ENCODE results near the gene ZFPM1.
"Not testable (repeated sequence)": the region's sequence is repeated elsewhere in the genome, so short reads cannot be mapped to it uniquely, and the experiment has no call there.

The ZFPM1 gene
- 14.9 to 56.1 reads per million in 2 donors for total RNA-seq

- DNase-seq = no peak
Measured at GRCh38 chr16:88453217-88453531, at the start of gene ZFPM1. TSS of gene ZFPM1 (plus strand) at chr16:88453280. CDS start at chr16:88453639, 359 bp downstream.

- DNase-seq = no peak
Measured at GRCh38 chr16:88403794-88404581, 49.1 kb upstream of the ZFPM1 start.

DNA sequence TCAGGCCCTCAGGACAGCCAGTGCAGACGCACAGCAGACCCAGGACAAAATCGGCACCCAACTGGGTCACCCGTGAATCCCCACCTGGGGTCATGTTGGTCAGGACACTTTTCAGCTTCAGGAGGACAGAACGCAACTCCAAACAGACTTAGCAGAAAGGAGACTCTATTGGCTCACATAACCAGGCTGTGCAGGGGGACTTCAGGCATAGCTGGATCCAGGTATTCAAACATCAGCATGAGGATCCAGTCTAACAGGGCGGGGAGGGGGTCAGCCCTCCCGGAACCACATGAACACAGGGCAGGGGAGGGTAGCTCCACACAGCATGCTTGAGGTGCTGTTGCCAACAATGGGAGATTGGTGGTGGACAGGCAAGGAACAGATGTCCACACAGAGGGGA is 48.3 kb upstream of the ZFPM1 start:
- no peak for DNase-seq

GRCh38 chr16:88405216-88406060 is 47.6 kb upstream of the ZFPM1 start:
- no peak for DNase-seq

- no peak for DNase-seq
Measured at GRCh38 chr16:88406096-88407041, 46.7 kb upstream of the ZFPM1 start.

DNA sequence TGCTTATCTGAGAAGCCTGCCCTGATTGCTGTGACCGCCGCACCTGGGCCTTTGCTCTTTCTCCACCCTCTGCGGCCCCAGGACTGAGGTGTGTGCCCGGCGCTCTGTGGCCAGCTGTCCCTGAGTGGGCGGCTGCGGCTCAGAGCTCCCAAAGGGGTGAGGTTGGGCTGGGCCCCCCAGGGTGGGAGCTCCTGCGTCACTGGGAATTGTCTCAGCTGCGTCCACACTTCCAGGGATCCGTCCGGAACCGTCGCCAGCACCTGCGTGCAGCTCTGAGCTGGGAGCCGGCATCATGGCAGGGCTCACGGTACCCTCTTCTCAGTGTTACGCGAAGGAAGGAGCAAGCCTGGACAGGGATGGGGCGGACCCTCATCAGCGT is 46.0 kb upstream of the ZFPM1 start:
- no peak for DNase-seq

- no peak for DNase-seq
Measured at GRCh38 chr16:88407807-88408206, 45.3 kb upstream of the ZFPM1 start.

DNA sequence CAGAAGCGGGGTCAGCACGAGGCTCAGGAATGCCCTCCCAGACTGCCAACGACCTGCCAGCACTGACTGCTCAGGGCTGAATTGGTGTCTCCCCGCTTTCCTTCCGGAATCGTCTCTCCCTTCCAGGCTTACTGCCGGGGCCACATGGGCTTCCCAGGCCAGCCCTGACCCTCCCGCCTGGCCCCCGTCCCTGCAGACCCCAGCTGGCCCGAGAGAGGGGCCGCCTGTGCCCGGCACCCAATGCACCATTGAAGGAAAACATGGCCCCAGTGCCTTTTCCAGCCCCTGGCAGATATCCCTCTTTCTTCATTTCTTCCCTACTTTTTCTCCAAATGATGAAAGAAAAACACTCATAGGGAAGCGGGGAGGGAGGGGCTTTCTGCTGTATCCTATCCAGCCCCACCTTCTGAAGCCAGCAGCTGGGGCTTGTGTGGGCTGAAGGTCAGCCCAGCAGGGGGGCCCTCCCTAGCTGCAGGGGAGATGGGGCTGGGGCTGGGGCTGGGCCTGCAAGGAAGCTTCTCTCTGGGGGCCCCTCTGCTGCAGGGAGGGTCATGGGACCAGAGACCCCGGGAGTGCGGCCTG is 44.4 kb upstream of the ZFPM1 start:
- DNase-seq = no peak

DNA sequence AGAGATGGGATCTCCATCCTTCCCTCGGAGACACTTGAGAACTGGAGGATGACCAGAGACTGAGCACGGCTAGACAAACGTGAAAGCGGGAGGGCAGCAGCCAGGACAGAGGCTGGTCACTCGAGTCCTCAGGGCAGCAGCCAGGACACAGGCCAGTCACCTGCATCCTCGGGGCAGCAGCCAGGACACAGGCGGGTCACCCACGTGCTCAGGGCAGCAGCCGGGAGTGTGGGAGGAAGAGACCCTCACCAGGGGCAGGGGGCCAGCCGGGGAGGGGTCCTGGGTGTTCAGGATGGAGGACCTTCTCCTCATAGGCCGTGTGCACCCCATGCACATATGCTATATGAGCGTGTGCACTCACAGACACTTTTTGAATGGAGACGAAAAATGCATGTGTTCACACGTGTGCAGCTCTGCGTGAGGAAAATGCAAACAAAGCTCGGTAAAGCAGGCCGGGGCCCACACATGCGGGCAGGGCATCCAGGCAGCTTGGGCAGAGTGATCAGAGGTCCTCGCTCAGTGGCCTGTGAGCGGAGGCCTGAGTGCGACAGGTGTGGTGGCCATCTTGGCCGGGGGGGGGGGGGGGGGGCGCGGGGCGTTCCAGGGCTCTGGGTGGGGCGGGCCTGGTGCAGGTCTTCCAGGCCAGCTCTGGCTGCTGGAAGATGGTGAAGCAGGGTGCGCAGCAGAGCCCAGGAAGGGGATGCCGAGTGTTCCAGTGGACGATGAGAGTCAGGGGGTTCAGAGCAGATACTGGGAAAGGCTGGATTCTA is 43.6 kb upstream of the ZFPM1 start:
- no peak for DNase-seq

DNA sequence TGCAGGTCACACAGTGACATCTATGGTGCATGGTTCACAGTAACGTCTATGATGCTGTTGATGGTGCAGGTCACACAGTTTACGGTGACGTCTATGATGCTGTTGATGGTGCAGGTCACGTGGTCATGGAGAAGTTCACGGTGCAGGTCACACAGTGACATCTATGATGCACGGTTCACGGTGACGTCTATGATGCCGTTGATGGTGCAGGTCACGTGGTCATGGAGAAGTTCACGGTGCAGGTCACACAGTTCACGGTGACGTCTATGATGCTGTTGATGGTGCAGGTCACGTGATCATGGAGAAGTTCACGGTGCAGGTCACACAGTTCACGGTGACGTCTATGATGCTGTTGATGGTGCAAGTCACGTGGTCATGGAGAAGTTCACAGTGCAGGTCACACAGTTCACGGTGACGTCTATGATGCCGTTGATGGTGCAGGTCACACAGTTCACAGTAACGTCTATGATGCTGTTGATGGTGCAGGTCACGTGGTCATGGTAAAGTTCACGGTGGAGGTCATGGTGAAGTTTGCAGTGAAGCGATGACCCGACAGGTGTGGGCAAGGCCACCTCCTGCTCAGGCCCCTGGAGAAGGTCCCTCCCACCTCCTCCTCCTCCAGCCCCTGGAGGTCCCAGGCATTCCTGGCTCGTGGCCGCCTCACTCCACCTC is 42.6 kb upstream of the ZFPM1 start:
- DNase-seq = not testable (repeated sequence)

GRCh38 chr16:88411951-88412576 is 41.0 kb upstream of the ZFPM1 start:
- no peak for DNase-seq

GRCh38 chr16:88412766-88413165 is 40.3 kb upstream of the ZFPM1 start:
- DNase-seq = no peak

DNA sequence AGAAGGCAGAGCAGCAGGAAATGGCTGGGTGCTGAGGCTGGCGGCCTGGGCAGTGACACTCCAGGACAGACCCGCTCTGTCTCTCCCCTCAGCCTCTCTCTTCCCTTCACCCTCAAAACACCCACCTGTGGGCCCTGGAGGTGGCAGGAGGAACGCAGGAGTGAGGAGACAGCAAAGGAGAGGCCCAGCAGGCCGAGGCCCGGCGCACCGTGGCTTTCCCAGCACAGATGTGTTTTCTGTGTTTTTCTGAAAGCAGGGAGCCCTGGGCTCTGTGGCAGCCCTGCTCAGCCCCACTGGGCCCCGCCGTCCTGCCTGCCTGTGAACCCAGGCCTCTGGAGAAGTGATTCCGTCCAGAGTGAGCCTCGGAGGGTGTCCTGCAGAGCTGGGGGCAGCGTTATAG is 39.8 kb upstream of the ZFPM1 start:
- DNase-seq = no peak

GRCh38 chr16:88413631-88414030 is 39.4 kb upstream of the ZFPM1 start:
- DNase-seq = no peak

- no peak for DNase-seq
Measured at GRCh38 chr16:88414521-88415380, 38.3 kb upstream of the ZFPM1 start.

DNA sequence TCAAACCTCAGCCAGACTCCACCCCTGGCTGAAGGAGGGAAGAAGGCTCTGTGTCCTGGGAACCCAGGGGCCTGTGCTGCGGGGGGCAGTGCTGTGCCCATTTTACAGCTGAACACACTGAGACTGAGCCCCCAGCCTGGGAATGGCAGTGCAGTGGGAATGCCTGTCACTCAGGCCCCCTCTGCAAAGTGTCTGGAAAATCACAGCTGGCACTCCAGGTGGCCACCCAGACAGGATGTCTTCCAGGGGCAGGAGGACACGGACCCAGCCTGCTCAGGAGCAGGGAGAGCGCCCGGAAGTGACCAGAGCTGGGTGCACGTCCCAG is 37.7 kb upstream of the ZFPM1 start:
- no peak for DNase-seq

GRCh38 chr16:88415713-88416323 is 37.3 kb upstream of the ZFPM1 start:
- DNase-seq = no peak

GRCh38 chr16:88416686-88417085 is 36.4 kb upstream of the ZFPM1 start:
- no peak for DNase-seq

DNA sequence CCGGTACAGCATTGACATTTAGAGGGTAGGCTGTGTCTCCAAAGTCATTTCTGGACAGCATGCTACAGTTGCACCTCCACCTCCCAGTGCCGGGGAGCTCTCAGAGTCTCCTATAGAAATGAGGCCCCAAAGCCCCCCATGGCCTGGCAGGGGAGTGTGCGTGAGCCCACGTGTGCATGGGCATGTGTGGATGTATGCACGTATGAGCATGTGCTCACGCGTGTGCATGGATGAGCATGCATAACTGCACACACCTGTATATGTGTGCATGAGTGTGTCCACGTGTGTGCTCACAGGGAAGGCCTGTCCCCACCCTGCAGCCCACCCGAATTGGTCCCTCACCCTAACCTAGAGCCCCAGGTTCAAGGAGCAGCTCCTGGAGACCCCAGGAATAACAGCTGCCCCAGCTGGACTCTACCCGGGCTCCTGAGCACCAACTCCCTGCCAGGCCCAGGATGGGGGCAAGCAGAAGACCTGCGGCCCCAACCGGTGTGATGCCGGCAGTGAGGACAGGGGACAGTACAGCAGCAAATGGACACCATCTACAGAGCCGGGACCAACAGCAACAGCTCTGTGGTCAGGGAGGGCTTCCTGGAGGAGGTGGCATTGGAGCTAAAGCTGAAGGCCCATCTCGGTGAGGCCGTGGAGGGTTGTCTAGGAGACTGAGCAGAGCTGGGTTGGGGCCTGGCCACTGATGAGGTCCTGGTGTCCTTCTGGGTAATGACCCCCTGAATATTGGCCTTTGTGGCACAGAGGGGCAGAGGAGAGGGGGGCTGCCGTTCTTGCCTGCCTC is 35.2 kb upstream of the ZFPM1 start:
- DNase-seq = no peak

Measured in T-helper 2 cell (primary cell).